Endothelial cell (in vitro differentiated cells): ENCODE results near the gene DAPK2. TPM values are rescaled to one million over a fixed set of nuclear protein-coding genes. Genes with fewer than 3 reads are reported as not detected.

Experiments used
- DNase-seq: peaks from one replicate; pipeline ENCODE4 v3.0.0; 2021; ENCODE audit warnings: low spot score
- H3K27ac Mint-ChIP-seq: one replicate; pipeline ENCODE4 v1.8.0; 2021; ENCODE audit warnings: mixed read lengths, inconsistent platforms; ENCODE audit not compliant: unreplicated experiment
- H3K27me3 Mint-ChIP-seq: one replicate; pipeline ENCODE4 v1.8.0; 2021; ENCODE audit warnings: mild to moderate bottlenecking, moderate library complexity, mixed read lengths, inconsistent platforms; ENCODE audit not compliant: unreplicated experiment
- H3K36me3 Mint-ChIP-seq: one replicate; pipeline ENCODE4 v1.8.0; 2021; ENCODE audit warnings: mild to moderate bottlenecking, low read depth, mixed read lengths, inconsistent platforms; ENCODE audit not compliant: unreplicated experiment
- H3K4me1 Mint-ChIP-seq: one replicate; pipeline ENCODE4 v1.8.0; 2021; ENCODE audit warnings: mild to moderate bottlenecking, mixed read lengths, inconsistent platforms; ENCODE audit not compliant: unreplicated experiment
- H3K4me3 Mint-ChIP-seq: one replicate; pipeline ENCODE4 v1.8.0; 2021; ENCODE audit warnings: mild to moderate bottlenecking, mixed read lengths, inconsistent platforms; ENCODE audit not compliant: unreplicated experiment
- H3K9me3 Mint-ChIP-seq: one replicate; pipeline ENCODE4 v1.8.0; 2021; ENCODE audit warnings: mixed read lengths, inconsistent platforms; ENCODE audit not compliant: unreplicated experiment
- CTCF ChIP-seq: fragments of 200-600 bp; sonication (generic); IDR thresholded peaks from one replicate; pipeline ENCODE4 v1.5.0; 2021; ENCODE audit warnings: antibody characterized with exemption; ENCODE audit not compliant: unreplicated experiment
- total RNA-seq: library from RNA; stranded (reverse); fragmentation: NEBNext Ultra II Directional; extraction: Animal tissue kit (Norgen Biotek cat#: 25700); gene quantifications from one replicate; pipeline ENCODE4 v1.2.1, GENCODE V29; 2021; ENCODE audit not compliant: unreplicated experiment

DAPK2 gene
- total RNA-seq, 1 donor from 2014 or later = 10.0 TPM

- Mint-ChIP-seq H3K4me1 (peaks cover 15% of the 10 kb centered on the region), H3K27ac (peak overlapping the region; percentile 83), H3K27me3 (no peaks in the 10 kb centered on the region), H3K36me3 (no peaks in the 10 kb centered on the region), H3K9me3 (no peaks in the 10 kb centered on the region), H3K4me3 (peak overlapping the region; percentile 14)
- peak; percentile 20 for DNase-seq
- TF ChIP-seq CTCF = no peak
Observed at GRCh38 chr15:63872759-63873510, 173.3 kb downstream of the DAPK2 start.

GRCh38 chr15:63870487-63871209 lies 175.6 kb downstream of the DAPK2 start:
- Mint-ChIP-seq H3K4me1 (peaks cover 14% of the 10 kb centered on the region), H3K4me3 (no peak overlapping the region), H3K9me3 (no peaks in the 10 kb centered on the region), H3K27me3 (no peaks in the 10 kb centered on the region), H3K36me3 (no peaks in the 10 kb centered on the region), H3K27ac (no peak overlapping the region)
- no peak for TF ChIP-seq CTCF
- peak; percentile 74 for DNase-seq

- H3K9me3 Mint-ChIP-seq = no peaks in the 10 kb centered on the region
- TF ChIP-seq CTCF = no peak
- peaks cover 14% of the 10 kb centered on the region for H3K4me1 Mint-ChIP-seq
- DNase-seq = no peak
- no peaks in the 10 kb centered on the region for H3K27me3 Mint-ChIP-seq
- H3K36me3 Mint-ChIP-seq = no peaks in the 10 kb centered on the region
- no peak overlapping the region for H3K4me3 Mint-ChIP-seq
- H3K27ac Mint-ChIP-seq = no peak overlapping the region
Observed at GRCh38 chr15:63870043-63870394, 176.3 kb downstream of the DAPK2 start.

- no peak for DNase-seq
- H3K27ac Mint-ChIP-seq = no peak overlapping the region
- no peaks in the 10 kb centered on the region for H3K9me3 Mint-ChIP-seq
- TF ChIP-seq CTCF = no peak
- H3K36me3 Mint-ChIP-seq = no peaks in the 10 kb centered on the region
- peaks cover 14% of the 10 kb centered on the region for H3K4me1 Mint-ChIP-seq
- no peaks in the 10 kb centered on the region for H3K27me3 Mint-ChIP-seq
- no peak overlapping the region for H3K4me3 Mint-ChIP-seq
Observed at GRCh38 chr15:63869371-63870042, 176.8 kb downstream of the DAPK2 start.

- TF ChIP-seq CTCF = no peak
- H3K4me1 Mint-ChIP-seq = peaks cover 4% of the 10 kb centered on the region
- H3K4me3 Mint-ChIP-seq = no peak overlapping the region
- H3K36me3 Mint-ChIP-seq = no peaks in the 10 kb centered on the region
- no peaks in the 10 kb centered on the region for H3K9me3 Mint-ChIP-seq
- H3K27me3 Mint-ChIP-seq = no peaks in the 10 kb centered on the region
- DNase-seq = no peak
- no peak overlapping the region for H3K27ac Mint-ChIP-seq
Observed at GRCh38 chr15:63864186-63864585, 182.1 kb downstream of the DAPK2 start.
